Lung (tissue), 12 donors: ENCODE measurements around the gene AGBL4. TPM values are rescaled to one million over a fixed set of nuclear protein-coding genes. Genes with fewer than 3 reads are reported as not detected.

Experiments used
- ATAC-seq: fragments of 200-7000 bp; cut with Tn5 transposase; one replicate; pipeline ENCODE4 v1.9.1; 2020; ENCODE audit warnings: moderate number of reproducible peaks; ENCODE audit not compliant: insufficient read depth, low FRiP score
- DNase-seq, 3 donors: peaks; one replicate each; pipeline ENCODE4 v3.0.0-alpha.2; 2013 to 2017
- H3K27ac ChIP-seq, 2 donors: one replicate each; pipeline ENCODE4 v1.5.1; 2013; ENCODE audit warnings: mild to moderate bottlenecking in 2 of 2, moderate library complexity in 2 of 2, control low read depth in 1 of 2, inconsistent platforms in 1 of 2, low read depth in 1 of 2, low read length in 1 of 2
- H3K27me3 ChIP-seq, 3 donors: one replicate each; pipeline ENCODE4 v1.5.1; 2013; ENCODE audit warnings: low read length in 2 of 3; ENCODE audit not compliant: control insufficient read depth in 3 of 3, insufficient read depth in 3 of 3
- H3K36me3 ChIP-seq, 4 donors: one replicate each; pipeline ENCODE4 v1.5.1; 2013; ENCODE audit warnings: low read length in 4 of 4, mild to moderate bottlenecking in 1 of 4, moderate library complexity in 1 of 4; ENCODE audit not compliant: control insufficient read depth in 4 of 4, insufficient read depth in 4 of 4
- H3K4me1 ChIP-seq, 5 donors: one replicate each; pipeline ENCODE4 v1.5.1; 2013; ENCODE audit warnings: low read length in 5 of 5, mild to moderate bottlenecking in 2 of 5, moderate library complexity in 1 of 5; ENCODE audit not compliant: control insufficient read depth in 5 of 5, insufficient read depth in 5 of 5
- H3K4me3 ChIP-seq: one replicate; pipeline ENCODE4 v1.5.1; 2013; ENCODE audit warnings: mild to moderate bottlenecking, control low read depth, moderate library complexity
- H3K9ac ChIP-seq, 2 donors: one replicate each; pipeline ENCODE4 v1.5.1; 2013; ENCODE audit warnings: low read length in 2 of 2, control low read depth in 1 of 2; ENCODE audit not compliant: insufficient read depth in 1 of 2
- H3K9me3 ChIP-seq, 4 donors: one replicate each; pipeline ENCODE4 v1.5.1; 2013; ENCODE audit warnings: low read length in 3 of 4, mild to moderate bottlenecking in 1 of 4, moderate library complexity in 1 of 4; ENCODE audit not compliant: control insufficient read depth in 4 of 4, insufficient read depth in 3 of 4
- CTCF ChIP-seq: IDR thresholded peaks from 2 replicates; pipeline ENCODE4 v1.5.1; 2012; ENCODE audit warnings: mild to moderate bottlenecking; ENCODE audit errors: control extremely low read depth, extremely low read depth
- WGBS, 2 donors: extraction: QIAGEN DNeasy Blood & Tissue Kit; methylation state at CpG; one replicate each; pipeline ENCODE4 v1.1.7; 2013; 5-methylcytosine and 5-hydroxymethylcytosine counted together
- polyA plus RNA-seq, 2 donors: library from polyadenylated mRNA; stranded (reverse); fragments of 200-250 nt; gene quantifications; one replicate each; pipeline ENCODE4 v1.2.1, GENCODE V29; 2013
- total RNA-seq, 2 donors: library from RNA; depleted of rRNA in 1 of 2; stranded (reverse); fragments of >200 nt in 1 of 2; gene quantifications; one replicate each; pipeline ENCODE4 v1.2.1, GENCODE V29; 2014 to 2021
- donor health status: control.
- donor health status: control.
- donor health status: Bipolar disorder and iron deficiency.
- donor health status: healthy.
- donor health status: DM: yes; HTN: yes; CAD: no.

Gene AGBL4
- total and polyA plus RNA-seq, 4 donors: 0.24 to 7.5 (median 2.6) TPM

DNA sequence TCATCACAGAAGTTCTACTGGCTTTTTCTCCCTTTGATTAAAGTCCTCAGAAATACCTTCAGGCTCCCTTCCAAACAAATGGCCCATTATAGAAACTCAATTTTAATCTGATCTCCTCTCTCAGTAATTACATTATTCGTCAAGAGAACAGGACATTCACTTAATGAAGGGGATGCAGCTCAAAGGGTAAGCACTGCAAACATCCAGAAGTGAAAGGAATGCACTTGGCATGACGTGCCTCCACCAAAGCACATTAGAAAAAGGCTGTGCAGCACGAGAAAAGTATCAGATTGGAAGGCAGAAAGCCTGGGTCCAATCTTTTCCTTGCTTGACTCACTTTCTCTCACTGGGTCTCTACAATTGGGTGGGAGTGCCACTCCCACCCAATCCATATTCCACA, 1024.4 kb downstream of the AGBL4 start:
- H3K4me3 ChIP-seq: no peak overlapping the region
- no peaks in the 10 kb centered on the region for H3K9me3 ChIP-seq
- no peak overlapping the region for H3K27ac ChIP-seq
- H3K9ac ChIP-seq: no peak overlapping the region
- no peak for TF ChIP-seq CTCF
- H3K4me1 ChIP-seq: no peaks in the 10 kb centered on the region
- H3K36me3 ChIP-seq: no peaks in the 10 kb centered on the region
- DNase-seq (no peak), ATAC-seq (no peak)
- H3K27me3 ChIP-seq: no peaks in the 10 kb centered on the region
- 47 to 68% methylated on average over 3 of the region's 3 CpGs for WGBS, 2 donors

DNA sequence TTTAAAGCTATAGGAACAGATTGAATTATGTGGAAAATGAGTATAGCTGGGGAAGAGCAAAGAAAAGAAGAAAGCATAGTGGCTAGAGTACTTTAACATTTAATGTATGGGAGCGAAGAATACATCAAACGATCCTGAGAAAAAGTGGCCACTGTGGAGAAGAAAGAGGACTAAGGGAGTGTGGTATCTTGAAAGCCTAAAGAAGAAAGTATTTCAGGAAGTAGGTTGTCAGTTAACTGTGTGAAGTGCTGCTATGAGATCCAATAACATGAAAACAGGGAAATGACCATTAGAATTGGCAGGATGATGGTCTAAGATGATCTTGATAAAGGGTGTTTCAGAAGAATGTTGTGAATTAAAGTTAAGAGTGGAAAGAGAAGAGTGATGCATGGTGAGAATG, 1027.4 kb downstream of the AGBL4 start:
- H3K9ac ChIP-seq: no peak overlapping the region
- DNase-seq: no peak
- no peaks in the 10 kb centered on the region for H3K27me3 ChIP-seq
- no peaks in the 10 kb centered on the region for H3K36me3 ChIP-seq
- H3K9me3 ChIP-seq: peaks cover 0 to 7% (median 0%) of the 10 kb centered on the region in 4 donors
- no peaks in the 10 kb centered on the region for H3K4me1 ChIP-seq
- WGBS, 2 donors: 94 to 97% methylated on average over 2 of the region's 2 CpGs
- ATAC-seq: no peak
- no peak overlapping the region for H3K27ac ChIP-seq
- TF ChIP-seq CTCF: no peak
- H3K4me3 ChIP-seq: no peak overlapping the region

- H3K27ac ChIP-seq: no peak overlapping the region
- H3K9me3 ChIP-seq: peaks cover 0 to 7% (median 0%) of the 10 kb centered on the region in 4 donors
- H3K4me1 ChIP-seq: no peaks in the 10 kb centered on the region
- H3K4me3 ChIP-seq: no peak overlapping the region
- H3K9ac ChIP-seq: no peak overlapping the region
- ATAC-seq (no peak), DNase-seq (no peak)
- 85 to 86% methylated on average over 9 of the region's 9 CpGs for WGBS, 2 donors
- TF ChIP-seq CTCF: no peak
- no peaks in the 10 kb centered on the region for H3K36me3 ChIP-seq
- no peaks in the 10 kb centered on the region for H3K27me3 ChIP-seq
These were observed 1035.0 kb downstream of the AGBL4 start for GRCh38 chr1:48988633-48989197.

- no peak for TF ChIP-seq CTCF
- ATAC-seq (no peak), DNase-seq (no peak)
- Histone ChIP-seq H3K4me1 (no peaks in the 10 kb centered on the region), H3K27ac (no peak overlapping the region), H3K36me3 (no peaks in the 10 kb centered on the region), H3K9ac (no peak overlapping the region), H3K9me3 (no peaks in the 10 kb centered on the region), H3K4me3 (no peak overlapping the region), H3K27me3 (no peaks in the 10 kb centered on the region)
- WGBS, 2 donors: 92 to 100% methylated on average over 1 of the region's 1 CpG
These were observed 1043.8 kb downstream of the AGBL4 start for GRCh38 chr1:48979940-48980339.
